Mucosa of stomach (tissue), 1 donor: Measurements from ENCODE around the gene REEP5.
"Not testable (repeated sequence)": the region's sequence is repeated elsewhere in the genome, so short reads cannot be mapped to it uniquely, and the experiment has no call there.

ENCODE experiments used
- H3K27me3 ChIP-seq: one replicate; pipeline ENCODE4 v1.7.0; 2013; ENCODE audit warnings: mild to moderate bottlenecking, low read length; ENCODE audit not compliant: control insufficient read depth, insufficient read depth
- H3K36me3 ChIP-seq: one replicate; pipeline ENCODE4 v1.7.0; 2013; ENCODE audit warnings: low read length; ENCODE audit not compliant: control insufficient read depth, insufficient read depth
- H3K4me1 ChIP-seq: one replicate; pipeline ENCODE4 v1.7.0; 2013; ENCODE audit warnings: mild to moderate bottlenecking, low read length; ENCODE audit not compliant: control insufficient read depth, insufficient read depth
- H3K4me3 ChIP-seq: one replicate; pipeline ENCODE4 v1.7.0; 2013; ENCODE audit warnings: low read length
- H3K9ac ChIP-seq: one replicate; pipeline ENCODE4 v1.7.0; 2013; ENCODE audit warnings: mild to moderate bottlenecking, low read length, moderate library complexity
- H3K9me3 ChIP-seq: one replicate; pipeline ENCODE4 v1.7.0; 2013; ENCODE audit warnings: mild to moderate bottlenecking, low read length, moderate library complexity; ENCODE audit not compliant: control insufficient read depth
- donor health status: Pancreatic carcinoma.

Gene REEP5

DNA sequence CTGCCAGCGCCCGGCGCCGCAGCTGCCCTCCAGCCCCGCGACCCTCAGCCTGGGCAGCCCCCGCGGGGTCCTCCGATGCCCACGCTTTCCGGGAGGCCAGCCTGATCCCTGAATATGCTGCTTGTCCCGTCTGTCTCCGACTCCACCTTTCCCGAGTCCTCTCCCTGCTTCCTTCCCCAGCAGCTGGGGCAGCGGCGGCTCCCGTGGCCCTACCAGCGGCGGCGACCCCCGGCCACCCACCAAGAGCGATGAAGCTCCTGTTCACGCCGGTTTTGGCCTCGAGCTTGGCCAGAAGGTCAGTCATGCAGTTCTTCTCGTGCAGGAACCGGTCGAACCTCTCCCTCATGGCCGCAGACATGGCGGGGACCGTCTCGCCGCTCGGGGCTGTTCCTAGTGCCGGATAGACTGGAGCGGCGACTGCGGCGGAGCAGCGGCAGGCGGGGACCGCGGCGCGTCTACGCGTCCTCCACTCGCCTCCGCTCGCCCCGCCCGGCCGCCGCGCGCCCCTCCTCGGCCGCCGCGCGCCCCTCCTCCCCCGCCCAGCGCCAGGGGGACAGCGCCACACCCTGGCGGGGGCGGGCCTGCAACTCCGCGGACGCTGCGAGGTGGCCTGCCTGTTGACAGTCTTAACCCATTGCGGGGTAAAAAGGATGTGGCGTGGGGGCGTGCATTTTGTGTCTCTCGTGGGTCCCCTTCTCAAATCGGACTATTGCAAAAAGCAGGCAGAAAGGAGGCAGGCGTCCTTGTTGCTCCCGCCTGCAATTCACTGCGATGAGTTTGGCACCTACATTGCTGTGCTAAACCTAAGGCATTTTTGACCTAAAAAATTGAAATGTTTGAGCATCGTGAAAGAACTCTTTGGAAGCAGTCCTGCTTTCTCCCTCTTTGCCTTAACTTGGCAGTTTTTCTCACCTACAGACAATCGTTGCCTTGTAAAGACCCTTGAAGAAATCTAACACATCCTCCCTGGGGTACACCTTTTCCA is at the start of gene REEP5:
TSS of gene REEP5 (minus strand) at position 395 of the 985 bp plus-strand sequence. CDS start at position 358, 37 bp downstream.
- Histone ChIP-seq H3K4me1 (peaks cover 17% of the 10 kb centered on the region), H3K9ac (peak within 1 kb of the TSS; percentile 90), H3K27me3 (no peaks in the 10 kb centered on the region), H3K36me3 (no peaks in the 10 kb centered on the region), H3K9me3 (no peaks in the 10 kb centered on the region), H3K4me3 (peak within 1 kb of the TSS; percentile 90)

DNA sequence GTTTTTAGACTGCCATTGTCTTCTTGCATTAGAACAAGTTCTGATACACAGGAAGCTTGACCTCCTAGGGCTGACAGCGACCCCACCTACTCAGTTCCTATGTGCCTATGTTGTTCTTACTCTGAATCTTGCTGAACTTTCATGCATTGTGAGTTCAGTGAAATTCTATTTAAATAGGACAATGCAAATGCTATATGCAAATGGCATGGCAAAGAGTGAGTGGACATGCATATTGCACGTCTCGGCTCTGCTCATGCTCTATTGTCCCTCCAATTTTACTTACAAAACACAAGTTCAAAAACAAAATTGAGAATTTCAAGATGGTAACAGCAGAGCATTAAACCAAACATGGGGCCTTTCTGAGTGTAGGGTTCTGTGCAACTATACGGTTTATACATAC is 49.2 kb upstream of the REEP5 start:
- H3K4me1 ChIP-seq = no peaks in the 10 kb centered on the region
- H3K36me3 ChIP-seq = no peaks in the 10 kb centered on the region
- H3K9ac ChIP-seq = no peak overlapping the region
- no peaks in the 10 kb centered on the region for H3K9me3 ChIP-seq
- no peak overlapping the region for H3K4me3 ChIP-seq
- H3K27me3 ChIP-seq = no peaks in the 10 kb centered on the region

DNA sequence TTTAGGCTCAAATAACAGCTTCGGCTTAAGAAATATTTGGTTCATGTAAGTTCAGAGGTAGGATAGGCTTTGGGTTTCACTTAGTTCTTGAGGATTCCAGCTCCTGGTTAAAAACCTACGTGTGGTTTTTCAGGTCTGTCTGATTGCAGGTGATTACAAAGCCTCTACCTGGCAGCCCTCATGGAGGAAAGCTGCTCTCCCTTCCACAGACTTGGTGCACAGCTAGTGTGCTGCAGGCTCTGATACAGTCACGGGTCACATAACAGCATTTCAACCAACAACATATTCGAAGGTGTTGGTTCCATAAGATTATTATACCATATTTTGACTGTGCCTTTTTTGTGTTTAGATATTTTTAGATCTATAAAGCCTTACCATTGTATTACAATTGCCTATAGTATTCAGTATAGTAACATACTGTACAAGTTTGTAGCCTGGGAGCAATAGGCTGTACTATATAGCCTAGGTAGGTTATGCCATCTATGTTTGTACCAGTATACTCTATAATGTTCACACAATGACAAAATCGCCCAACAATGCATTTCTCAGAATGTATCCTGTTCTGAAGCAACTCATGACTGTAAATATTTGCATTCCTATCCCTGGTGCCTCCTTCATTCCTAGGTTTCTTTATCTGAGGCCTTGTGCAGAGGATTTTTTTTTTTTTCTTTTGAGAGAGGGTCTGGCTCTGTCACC is 46.5 kb upstream of the REEP5 start:
- H3K36me3 ChIP-seq = no peaks in the 10 kb centered on the region
- H3K4me1 ChIP-seq = no peaks in the 10 kb centered on the region
- H3K27me3 ChIP-seq = no peaks in the 10 kb centered on the region
- no peak overlapping the region for H3K9ac ChIP-seq
- H3K4me3 ChIP-seq = no peak overlapping the region
- no peaks in the 10 kb centered on the region for H3K9me3 ChIP-seq

DNA sequence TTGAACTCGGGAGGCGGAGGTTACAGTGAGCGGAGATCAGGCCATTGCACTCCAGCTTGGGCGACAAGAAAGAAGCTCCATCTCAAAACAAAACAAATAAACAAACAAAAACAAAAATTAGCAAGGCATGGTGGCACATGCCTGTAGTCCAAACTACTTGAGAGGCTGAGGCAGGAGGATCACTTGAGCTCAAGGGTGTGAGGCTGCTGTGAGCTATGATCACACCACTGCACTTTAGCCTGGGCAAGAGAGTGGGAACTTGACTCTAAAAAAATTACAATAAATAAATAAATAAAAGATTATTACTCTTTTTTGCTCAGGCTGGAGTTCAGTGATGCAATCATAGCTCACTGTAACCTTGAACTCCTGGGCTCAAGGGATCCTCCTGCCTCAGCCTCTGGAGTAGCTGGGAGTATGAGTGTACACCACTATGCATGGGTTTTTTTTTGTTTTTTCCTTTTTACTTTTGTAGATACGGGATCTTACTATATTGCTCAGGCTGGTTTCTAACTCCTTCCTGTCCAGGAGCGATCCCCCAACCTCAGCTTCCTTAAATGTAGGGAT is 45.6 kb upstream of the REEP5 start:
- H3K36me3 ChIP-seq = no peaks in the 10 kb centered on the region
- no peaks in the 10 kb centered on the region for H3K4me1 ChIP-seq
- H3K9ac ChIP-seq = no peak overlapping the region
- H3K4me3 ChIP-seq = no peak overlapping the region
- no peaks in the 10 kb centered on the region for H3K9me3 ChIP-seq
- H3K27me3 ChIP-seq = no peaks in the 10 kb centered on the region

DNA sequence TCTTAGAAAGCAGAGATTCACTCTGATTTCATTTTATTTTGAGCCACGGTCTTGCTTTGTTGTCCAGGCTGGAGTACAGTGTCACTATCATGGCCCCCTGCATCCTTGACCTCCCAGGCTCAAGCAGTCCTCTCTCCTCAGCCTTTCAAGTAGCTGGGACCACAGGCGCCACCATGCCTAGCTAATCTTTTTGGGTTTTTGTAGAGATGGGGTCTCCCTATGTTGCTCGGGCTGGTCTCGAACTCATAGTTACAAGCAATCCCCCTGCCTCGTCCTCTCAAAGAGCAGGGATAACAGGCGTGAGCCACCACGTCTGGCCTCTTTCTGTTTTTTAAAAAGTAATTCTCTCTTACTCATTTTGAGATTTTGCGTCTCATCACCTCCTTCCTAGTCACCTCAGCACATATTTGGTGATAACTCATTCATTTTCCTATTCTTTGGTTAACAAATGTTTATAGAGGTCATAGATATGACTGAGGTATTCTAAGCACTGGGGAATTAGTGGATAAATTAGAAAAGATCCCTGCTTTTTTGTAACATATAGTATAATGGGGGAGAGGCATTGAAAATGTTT is 43.8 kb upstream of the REEP5 start:
- H3K36me3 ChIP-seq = no peaks in the 10 kb centered on the region
- no peak overlapping the region for H3K4me3 ChIP-seq
- H3K9ac ChIP-seq = no peak overlapping the region
- H3K27me3 ChIP-seq = no peaks in the 10 kb centered on the region
- H3K9me3 ChIP-seq = no peaks in the 10 kb centered on the region
- no peaks in the 10 kb centered on the region for H3K4me1 ChIP-seq

DNA sequence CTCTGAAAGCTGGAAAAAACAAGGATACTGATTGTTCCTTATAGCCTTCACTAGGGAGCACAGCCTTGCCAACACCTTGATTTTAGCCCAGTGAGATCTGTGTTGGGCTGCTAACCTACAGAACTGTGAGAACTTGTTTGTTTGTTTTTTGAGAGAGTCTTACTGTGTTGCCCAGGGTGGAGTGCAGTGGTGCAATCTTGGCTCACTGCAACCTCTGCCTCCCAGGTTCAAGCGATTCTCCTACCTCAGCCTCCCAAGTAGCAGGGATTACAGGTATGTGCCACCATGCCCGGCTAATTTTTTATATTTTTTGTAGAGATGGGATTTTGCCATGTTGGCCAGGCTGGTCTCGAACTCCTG is 41.3 kb upstream of the REEP5 start:
- H3K4me3 ChIP-seq, H3K9me3 ChIP-seq, H3K9ac ChIP-seq, H3K36me3 ChIP-seq, H3K27me3 ChIP-seq: not testable (repeated sequence)
- H3K4me1 ChIP-seq = peaks cover 18% of the 10 kb centered on the region

DNA sequence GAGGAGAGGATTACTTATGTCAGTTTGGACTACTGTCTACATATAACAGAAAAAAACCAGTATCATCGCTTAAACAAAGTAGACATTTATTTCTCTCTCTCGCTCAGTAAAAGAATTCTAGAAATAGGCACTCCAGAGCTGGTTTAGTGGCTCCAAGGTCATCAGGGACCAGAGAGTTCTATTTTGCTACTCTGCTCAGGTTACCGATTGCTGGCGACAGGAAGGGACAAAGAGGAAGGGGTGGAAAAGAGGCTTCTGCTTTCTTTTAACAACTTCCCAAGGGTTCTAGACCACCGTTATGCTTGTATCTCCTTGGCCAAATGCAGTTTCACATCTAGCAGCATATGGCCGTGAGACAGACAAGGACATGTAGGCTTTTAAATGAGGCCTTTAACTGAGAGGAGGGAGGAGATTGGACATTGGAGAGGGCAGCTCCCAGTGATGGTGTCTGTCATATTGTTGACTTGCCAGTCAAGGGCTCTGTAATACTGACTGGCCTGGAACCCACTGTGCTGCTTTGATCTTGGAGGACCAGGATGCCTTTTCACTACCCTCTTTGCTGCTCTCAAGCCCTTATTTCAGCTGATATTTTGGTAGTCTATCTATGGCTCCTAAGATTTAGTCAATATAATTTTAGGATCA is 39.0 kb upstream of the REEP5 start:
- Histone ChIP-seq H3K36me3 (no peaks in the 10 kb centered on the region), H3K9ac (no peak overlapping the region), H3K9me3 (no peaks in the 10 kb centered on the region), H3K4me3 (no peak overlapping the region), H3K4me1 (peaks cover 23% of the 10 kb centered on the region), H3K27me3 (no peaks in the 10 kb centered on the region)

DNA sequence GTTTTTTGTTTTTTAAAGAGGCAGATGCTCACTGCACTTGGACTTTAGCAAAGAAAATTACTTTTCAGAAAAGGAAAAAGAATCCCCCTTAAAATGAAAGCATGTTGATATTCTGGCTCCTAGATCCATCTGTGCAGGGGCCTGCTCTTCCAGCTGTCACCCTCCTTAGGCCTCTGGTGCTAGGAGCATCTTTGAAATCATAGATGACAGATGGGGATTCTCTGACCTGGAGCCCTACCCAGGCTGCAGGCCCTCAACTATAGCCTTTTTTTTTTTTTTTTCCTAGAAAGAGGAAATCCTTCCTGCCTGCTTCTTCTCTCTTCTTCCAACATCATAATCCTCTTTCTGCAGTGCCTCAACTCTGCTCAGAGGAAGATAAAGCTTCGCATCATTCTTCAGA is 38.3 kb upstream of the REEP5 start:
- Histone ChIP-seq H3K4me1 (peaks cover 23% of the 10 kb centered on the region), H3K4me3 (no peak overlapping the region), H3K36me3 (no peaks in the 10 kb centered on the region), H3K9me3 (no peaks in the 10 kb centered on the region), H3K27me3 (no peaks in the 10 kb centered on the region), H3K9ac (no peak overlapping the region)

DNA sequence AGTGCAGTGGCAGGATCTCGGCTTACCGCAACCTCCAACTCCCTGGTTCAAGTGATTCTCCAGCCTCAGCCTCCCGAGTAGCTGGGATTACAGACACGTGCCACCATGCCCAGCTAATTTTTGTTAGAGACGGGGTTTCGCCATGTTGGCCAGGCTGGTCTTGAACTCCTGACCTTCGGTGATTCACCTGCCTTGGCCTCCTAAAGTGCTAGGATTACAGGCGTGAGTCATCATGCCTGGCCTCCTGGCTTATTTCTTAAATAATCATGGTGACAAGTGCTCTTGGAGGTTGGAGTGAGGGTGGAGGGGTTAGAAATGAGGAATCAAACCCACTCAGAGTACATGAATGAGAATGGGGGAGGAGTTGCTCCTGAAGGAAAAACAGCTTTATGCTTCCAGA is 37.8 kb upstream of the REEP5 start:
- not testable (repeated sequence) for H3K36me3 ChIP-seq, H3K9ac ChIP-seq, H3K9me3 ChIP-seq, H3K4me3 ChIP-seq, H3K27me3 ChIP-seq
- peaks cover 23% of the 10 kb centered on the region for H3K4me1 ChIP-seq

DNA sequence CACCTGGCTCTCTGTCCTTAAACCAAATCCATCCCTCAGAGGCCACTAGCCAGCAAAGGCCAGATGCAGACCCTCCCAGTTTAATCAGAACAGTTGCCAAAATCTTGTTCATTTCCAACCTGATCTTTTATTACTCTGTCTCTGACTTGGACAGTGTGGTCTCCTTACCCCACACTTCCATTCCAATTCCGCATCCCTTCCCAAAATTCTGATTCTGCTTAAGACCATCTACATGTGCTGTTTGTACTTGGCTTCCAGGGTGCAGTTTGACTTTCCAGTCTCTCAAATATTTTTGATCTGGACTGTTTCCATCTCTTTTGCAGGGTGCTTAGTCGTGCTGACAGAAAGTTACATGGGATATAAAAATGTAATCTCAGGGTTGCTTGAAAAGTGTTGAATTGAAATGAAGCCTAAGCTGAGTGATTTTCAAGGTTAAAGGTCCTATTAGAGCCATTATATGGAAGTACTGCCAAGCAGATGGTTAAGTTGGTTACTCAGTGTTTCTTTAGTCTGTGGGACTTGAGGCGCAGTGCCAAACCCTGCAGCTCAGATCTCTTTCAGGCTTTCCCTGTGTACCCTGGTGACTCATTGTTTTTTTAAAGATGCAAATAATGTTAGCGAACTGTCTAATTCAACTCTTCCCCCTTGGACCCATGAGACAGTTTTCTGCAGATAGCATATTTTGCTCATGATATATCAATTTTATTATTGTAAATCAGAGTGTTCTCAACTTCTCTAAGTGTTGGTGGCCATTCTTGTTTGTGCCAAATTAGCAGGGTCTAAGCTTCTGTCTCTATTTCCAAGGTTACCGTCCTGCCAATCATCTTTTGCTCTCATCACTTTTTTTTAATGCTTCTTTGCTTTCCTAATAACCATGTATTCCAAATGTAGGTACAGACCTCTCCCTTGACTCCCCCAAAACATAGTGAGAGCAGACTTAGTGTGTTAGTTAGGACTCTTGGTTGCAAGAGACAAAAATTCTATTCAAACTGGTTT is 36.4 kb upstream of the REEP5 start:
- Histone ChIP-seq H3K4me3 (no peak overlapping the region), H3K4me1 (peaks cover 23% of the 10 kb centered on the region), H3K36me3 (no peaks in the 10 kb centered on the region), H3K27me3 (no peaks in the 10 kb centered on the region), H3K9ac (no peak overlapping the region), H3K9me3 (no peaks in the 10 kb centered on the region)
